H9 (cell line): Measurements from ENCODE around the gene C21orf58. TPM values are rescaled to one million over a fixed set of nuclear protein-coding genes. Genes with fewer than 3 reads are reported as not detected.

Experiments
- DNase-seq: peaks from one replicate; pipeline ENCODE4 v3.0.0-alpha.2; 2017
- H2AFZ ChIP-seq: one replicate; pipeline ENCODE4 v1.6.1; 2013; ENCODE audit warnings: mild to moderate bottlenecking, low read length, control low read depth, moderate library complexity
- H2AK5ac ChIP-seq: 2 replicates; pipeline ENCODE4 v1.6.1; 2013; ENCODE audit warnings: low read length, control low read depth, mixed read lengths; ENCODE audit not compliant: insufficient read length
- H2BK120ac ChIP-seq: one replicate; pipeline ENCODE4 v1.6.1; 2013; ENCODE audit warnings: low read depth, mild to moderate bottlenecking, low read length, control low read depth, inconsistent platforms; ENCODE audit not compliant: poor library complexity, severe bottlenecking
- H2BK12ac ChIP-seq: 2 replicates; pipeline ENCODE4 v1.6.1; 2013; ENCODE audit warnings: low read length, control low read depth, mixed read lengths, low read depth; ENCODE audit not compliant: insufficient read length
- H2BK15ac ChIP-seq: 2 replicates; pipeline ENCODE4 v1.6.1; 2013; ENCODE audit warnings: low read depth, low read length, control low read depth
- H2BK20ac ChIP-seq: one replicate; pipeline ENCODE4 v1.6.1; 2013; ENCODE audit warnings: low read depth, mild to moderate bottlenecking, low read length, control low read depth, inconsistent platforms; ENCODE audit not compliant: poor library complexity, severe bottlenecking
- H2BK5ac ChIP-seq: 2 replicates; pipeline ENCODE4 v1.6.1; 2013; ENCODE audit warnings: low read length, control low read depth, mixed read lengths; ENCODE audit not compliant: insufficient read length
- H3K14ac ChIP-seq: 2 replicates; pipeline ENCODE4 v1.6.1; 2013; ENCODE audit warnings: low read length, control low read depth; ENCODE audit not compliant: insufficient read depth
- H3K18ac ChIP-seq: 2 replicates; pipeline ENCODE4 v1.6.1; 2013; ENCODE audit warnings: low read depth, mild to moderate bottlenecking, mixed read lengths, low read length, control low read depth; ENCODE audit not compliant: insufficient read length
- H3K23ac ChIP-seq: 2 replicates; pipeline ENCODE4 v1.6.1; 2013; ENCODE audit warnings: low read length, control low read depth, mixed read lengths, low read depth; ENCODE audit not compliant: insufficient read length
- H3K23me2 ChIP-seq: 2 replicates; pipeline ENCODE4 v1.6.1; 2013; ENCODE audit warnings: low read depth, mild to moderate bottlenecking, mixed read lengths, low read length, control low read depth; ENCODE audit not compliant: insufficient read length, poor library complexity, severe bottlenecking
- H3K27ac ChIP-seq: 2 replicates; pipeline ENCODE4 v1.5.1; 2013; ENCODE audit warnings: low read length, control low read depth, mixed read lengths, low read depth; ENCODE audit not compliant: insufficient read length
- H3K27me3 ChIP-seq: 2 replicates; pipeline ENCODE4 v1.6.1; 2013; ENCODE audit warnings: low read length, control low read depth, inconsistent platforms; ENCODE audit not compliant: insufficient read depth
- H3K4ac ChIP-seq: 2 replicates; pipeline ENCODE4 v1.6.1; 2013; ENCODE audit warnings: low read depth, mild to moderate bottlenecking, control low read depth, inconsistent platforms, low read length, moderate library complexity
- H3K4me1 ChIP-seq: 2 replicates; pipeline ENCODE4 v1.6.1; 2013; ENCODE audit warnings: low read length, control low read depth, inconsistent platforms; ENCODE audit not compliant: insufficient read depth
- H3K4me2 ChIP-seq: 2 replicates; pipeline ENCODE4 v1.6.1; 2013; ENCODE audit warnings: low read length, control low read depth, mixed read lengths; ENCODE audit not compliant: insufficient read length, insufficient read depth
- H3K56ac ChIP-seq: 2 replicates; pipeline ENCODE4 v1.6.1; 2013; ENCODE audit warnings: low read depth, mild to moderate bottlenecking, mixed read lengths, low read length, control low read depth; ENCODE audit not compliant: insufficient read length
- H3K79me1 ChIP-seq: 2 replicates; pipeline ENCODE4 v1.6.1; 2013; ENCODE audit warnings: low read depth, mild to moderate bottlenecking, moderate library complexity, low read length, control low read depth, inconsistent platforms; ENCODE audit not compliant: insufficient read depth, poor library complexity, severe bottlenecking
- H3K79me2 ChIP-seq: 2 replicates; pipeline ENCODE4 v1.6.1; 2013; ENCODE audit warnings: low read length, control low read depth, inconsistent platforms; ENCODE audit not compliant: insufficient read depth
- H3K9ac ChIP-seq: 2 replicates; pipeline ENCODE4 v1.6.1; 2013; ENCODE audit warnings: low read length, control low read depth, mixed read lengths; ENCODE audit not compliant: insufficient read length; ENCODE audit errors: extremely low read depth
- H3K9me3 ChIP-seq: one replicate; pipeline ENCODE4 v1.6.1; 2013; ENCODE audit warnings: low read depth, low read length, inconsistent platforms; ENCODE audit not compliant: control insufficient read depth
- H3T11ph ChIP-seq: one replicate; pipeline ENCODE4 v1.6.1; 2013; ENCODE audit warnings: mild to moderate bottlenecking, low read length, control low read depth, inconsistent platforms
- H4K20me1 ChIP-seq: one replicate; pipeline ENCODE4 v1.6.1; 2013; ENCODE audit not compliant: control insufficient read depth, insufficient read length, insufficient read depth
- H4K5ac ChIP-seq: 2 replicates; pipeline ENCODE4 v1.6.1; 2013; ENCODE audit warnings: low read depth, mild to moderate bottlenecking, mixed read lengths, low read length, control low read depth; ENCODE audit not compliant: insufficient read length
- H4K8ac ChIP-seq: replicated peaks from 2 replicates; pipeline ENCODE4 v1.6.1; 2013; ENCODE audit warnings: low read length, control low read depth, mixed read lengths, low read depth; ENCODE audit not compliant: insufficient read length
- H4K91ac ChIP-seq: 2 replicates; pipeline ENCODE4 v1.6.1; 2013; ENCODE audit warnings: low read depth, mild to moderate bottlenecking, moderate library complexity, mixed read lengths, low read length, control low read depth; ENCODE audit not compliant: insufficient read length
- H3K27ac Mint-ChIP-seq, 3 experiments: 2 replicates in 2 of 3; 3 replicates in 1 of 3; pipeline ENCODE4 v1.8.0; 2020 to 2021; ENCODE audit warnings: mixed read lengths in 3 of 3, mild to moderate bottlenecking in 1 of 3, moderate library complexity in 1 of 3
- H3K27me3 Mint-ChIP-seq: 2 replicates; pipeline ENCODE4 v1.8.0; 2021; ENCODE audit warnings: low read depth, mild to moderate bottlenecking, moderate library complexity, mixed read lengths
- H3K36me3 Mint-ChIP-seq, 3 experiments: 2 replicates in 2 of 3; 3 replicates in 1 of 3; pipeline ENCODE4 v1.8.0; 2020 to 2021; ENCODE audit warnings: low read depth in 3 of 3, mixed read lengths in 3 of 3; ENCODE audit not compliant: insufficient read depth in 1 of 3
- H3K4me1 Mint-ChIP-seq, 2 experiments: 2 replicates each; pipeline ENCODE4 v1.8.0; 2020; ENCODE audit warnings: mixed read lengths in 2 of 2
- H3K4me3 Mint-ChIP-seq, 2 experiments: 2 replicates in 1 of 2; 3 replicates in 1 of 2; pipeline ENCODE4 v1.8.0; 2020 to 2021; ENCODE audit warnings: mild to moderate bottlenecking in 2 of 2, mixed read lengths in 2 of 2, moderate library complexity in 1 of 2
- H3K9me3 Mint-ChIP-seq, 2 experiments: 2 replicates in 1 of 2; 3 replicates in 1 of 2; pipeline ENCODE4 v1.8.0; 2020; ENCODE audit warnings: mild to moderate bottlenecking in 2 of 2, mixed read lengths in 2 of 2, moderate library complexity in 1 of 2
- CTCF ChIP-seq: fragments of 200-600 bp; sonication (generic); conservative IDR thresholded peaks from 3 replicates; pipeline ENCODE4 v1.8.0; 2021; ENCODE audit warnings: antibody characterized with exemption, mild to moderate bottlenecking
- WGBS: extraction: QIAGEN DNeasy Blood & Tissue Kit; methylation state at CpG from one replicate; pipeline ENCODE4 v1.1.7; 2013; ENCODE audit warnings: missing lambda C conversion rate, low lambda C conversion rate, mixed read lengths; ENCODE audit not compliant: insufficient read length; ENCODE audit errors: extremely low coverage; 5-methylcytosine and 5-hydroxymethylcytosine counted together
- total RNA-seq: library from RNA; stranded (reverse); gene quantifications from 2 replicates; pipeline ENCODE4 v1.2.1, GENCODE V29; 2021

C21orf58 gene
- total RNA-seq, 1 experiment from 2014 or later: 17.2 TPM

DNA sequence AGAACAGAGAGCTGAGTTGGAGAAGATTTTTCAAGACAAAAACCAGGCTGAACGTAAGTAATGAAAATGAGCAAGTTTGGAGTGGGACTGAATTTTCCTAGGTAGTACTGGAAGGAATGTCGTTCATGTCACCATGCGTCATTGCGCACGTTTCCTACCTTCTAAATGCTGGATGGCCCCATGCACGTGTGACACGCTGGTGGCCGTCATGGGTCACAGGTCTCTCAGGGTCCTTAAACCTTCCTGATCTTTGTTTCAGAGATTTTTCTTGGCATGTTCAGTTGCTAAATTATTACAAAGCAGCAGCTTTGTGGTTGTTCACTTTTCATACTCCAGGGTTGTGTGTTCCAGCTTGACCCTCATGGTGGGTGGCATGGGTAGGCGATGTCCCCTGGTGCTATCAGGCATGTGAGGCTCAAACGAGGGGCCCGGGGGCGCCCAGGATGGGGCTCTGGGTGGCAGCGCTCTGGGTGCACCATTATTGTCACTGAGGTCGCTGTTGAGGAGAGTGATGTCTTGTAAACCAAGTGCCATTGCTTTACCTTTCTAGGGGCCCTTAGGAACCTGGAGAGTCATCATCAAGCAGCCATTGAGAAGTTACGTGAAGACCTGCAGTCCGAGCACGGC is 25.6 kb upstream of the C21orf58 start:
- Mint-ChIP-seq H3K27me3 (no peaks in the 10 kb centered on the region), H3K36me3 (peaks cover 29 to 77% (median 74%) of the 10 kb centered on the region in 3 experiments; a peak in 6 of 7 replicates), H3K4me1 (no peaks in the 10 kb centered on the region), H3K27ac (0 out of 7 replicates have a peak overlapping the region, but pooled peaks of 1 of the 3 experiments have one; percentile 5), H3K9me3 (no peaks in the 10 kb centered on the region; a peak in 1 of 5 replicates), H3K4me3 (no peak overlapping the region)
- Histone ChIP-seq H3K9me3 (no peaks in the 10 kb centered on the region), H3K27ac (no peak overlapping the region), H3K27me3 (no peaks in the 10 kb centered on the region), H3K14ac (no peak overlapping the region), H2BK20ac (no peak overlapping the region), H3K4me1 (no peaks in the 10 kb centered on the region), H4K8ac (no peak overlapping the region), H3K23ac (no peak overlapping the region), H2BK12ac (no peak overlapping the region), H2BK120ac (no peak overlapping the region), H2AK5ac (no peak overlapping the region), H2BK5ac (no peak overlapping the region), H2BK15ac (no peak overlapping the region), H3K18ac (no peak overlapping the region), H4K20me1 (no peaks in the 10 kb centered on the region), H3K56ac (no peak overlapping the region), H2AFZ (no peak overlapping the region), H3K9ac (no peak overlapping the region), H3K23me2 (no peaks in the 10 kb centered on the region), H3K79me1 (peaks cover 4% of the 10 kb centered on the region), H4K5ac (no peak overlapping the region), H3K4ac (no peak overlapping the region), H3K79me2 (no peaks in the 10 kb centered on the region), H3T11ph (no peak overlapping the region), H4K91ac (no peak overlapping the region), H3K4me2 (no peak overlapping the region)
- no CpG with 5 or more reads among the region's 17 CpGs for whole genome bisulfite sequencing
- no peak for TF ChIP-seq CTCF
- no peak for DNase-seq
